ENCODE data around the gene SNX17.

The SNX17 gene

DNA sequence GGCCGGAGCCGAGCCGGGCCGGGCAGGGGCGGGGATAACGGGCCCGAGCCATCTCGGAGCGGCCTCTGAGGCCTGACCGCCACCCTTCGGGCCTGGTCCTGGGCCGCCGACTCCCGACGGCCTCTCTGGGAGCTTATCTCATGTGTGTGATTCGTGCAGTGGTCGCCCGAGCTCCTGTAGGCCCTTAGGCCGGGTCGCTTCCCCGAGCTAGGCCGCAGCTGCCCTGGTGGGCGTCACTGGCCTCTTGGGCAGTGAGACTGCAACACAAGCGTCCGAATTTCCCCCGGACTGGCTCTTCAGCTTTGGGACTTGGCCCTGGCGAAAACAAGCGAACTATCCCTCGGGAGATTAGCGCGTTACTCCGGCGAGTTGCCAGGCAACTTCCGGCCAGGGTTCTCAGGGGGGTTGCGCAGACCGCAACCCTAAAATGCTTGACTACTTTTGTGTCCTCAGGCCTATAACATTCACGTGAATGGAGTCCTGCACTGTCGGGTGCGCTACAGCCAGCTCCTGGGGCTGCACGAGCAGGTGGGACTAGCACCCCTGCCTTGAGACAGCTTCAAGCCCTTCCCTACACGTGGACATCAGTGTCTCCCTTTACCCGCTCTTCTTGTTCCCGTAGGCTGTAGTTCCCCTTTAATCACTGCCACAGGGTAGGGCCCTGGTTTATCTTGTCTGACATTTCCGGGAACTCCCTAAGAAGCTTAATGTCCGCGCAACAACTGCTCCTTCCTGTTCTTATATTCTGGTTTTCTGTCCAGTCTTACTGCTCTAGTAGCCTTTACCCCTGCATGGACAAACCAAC is 602 bp downstream of the SNX17 start:
- FAIRE-seq: no peak

DNA sequence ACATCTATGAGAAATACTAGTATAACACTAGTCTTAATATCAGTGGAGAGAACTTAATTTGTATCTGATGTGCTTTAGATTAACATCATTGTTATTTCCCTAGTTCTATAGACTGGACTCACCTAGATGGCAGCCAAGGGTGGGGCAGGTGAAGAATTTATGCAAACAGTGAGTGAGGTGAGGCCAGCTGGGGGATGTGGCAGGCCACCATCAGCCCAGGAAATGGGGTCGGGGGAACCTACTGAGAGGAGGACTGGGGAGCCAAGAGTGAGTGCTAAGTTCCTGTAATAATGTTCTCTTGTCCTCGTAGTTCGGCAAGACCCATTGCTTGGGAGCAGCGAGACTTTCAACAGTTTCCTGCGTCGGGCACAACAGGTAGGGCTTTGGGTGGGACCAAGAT is 2.5 kb downstream of the SNX17 start:
- FAIRE-seq: no peak

DNA sequence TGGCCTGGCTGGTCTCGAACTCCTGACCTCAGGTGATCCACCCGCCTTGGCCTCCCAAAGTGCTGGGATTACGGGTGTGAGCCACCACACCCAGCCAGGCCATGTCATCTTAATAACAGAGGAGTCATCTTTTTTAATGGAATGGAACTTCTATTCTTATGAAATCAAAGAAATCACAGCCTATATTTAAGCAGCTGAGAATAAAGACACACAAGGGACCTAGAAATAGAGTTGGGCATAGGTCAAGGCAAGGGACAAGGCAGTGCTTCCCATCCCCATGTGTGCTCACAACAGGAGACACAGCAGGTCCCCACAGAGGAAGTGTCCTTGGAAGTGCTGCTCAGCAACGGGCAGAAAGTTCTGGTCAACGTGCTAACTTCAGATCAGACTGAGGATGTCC is 3.2 kb downstream of the SNX17 start:
- no peak for FAIRE-seq

DNA sequence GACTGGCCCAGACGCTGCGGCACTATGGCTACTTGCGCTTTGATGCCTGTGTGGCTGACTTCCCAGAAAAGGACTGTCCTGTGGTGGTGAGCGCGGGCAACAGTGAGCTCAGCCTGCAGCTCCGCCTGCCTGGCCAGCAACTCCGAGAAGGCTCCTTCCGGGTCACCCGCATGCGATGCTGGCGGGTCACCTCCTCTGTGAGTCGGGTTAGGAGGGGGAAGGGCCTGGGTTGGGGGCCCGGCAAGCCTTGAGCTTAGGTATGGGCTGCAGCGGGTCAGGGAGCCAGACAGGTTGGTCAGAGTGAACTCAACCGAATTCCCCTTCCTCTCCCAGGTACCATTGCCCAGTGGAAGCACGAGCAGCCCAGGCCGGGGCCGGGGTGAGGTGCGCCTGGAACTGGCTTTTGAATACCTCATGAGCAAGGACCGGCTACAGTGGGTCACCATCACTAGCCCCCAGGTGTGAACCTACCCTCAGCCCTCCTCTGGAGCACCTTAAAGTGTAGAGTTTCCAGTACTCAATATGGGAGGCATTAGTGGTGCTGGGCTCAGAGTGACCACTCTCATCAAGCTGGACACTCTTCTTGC is 5.2 kb downstream of the SNX17 start:
- no peak for FAIRE-seq

DNA sequence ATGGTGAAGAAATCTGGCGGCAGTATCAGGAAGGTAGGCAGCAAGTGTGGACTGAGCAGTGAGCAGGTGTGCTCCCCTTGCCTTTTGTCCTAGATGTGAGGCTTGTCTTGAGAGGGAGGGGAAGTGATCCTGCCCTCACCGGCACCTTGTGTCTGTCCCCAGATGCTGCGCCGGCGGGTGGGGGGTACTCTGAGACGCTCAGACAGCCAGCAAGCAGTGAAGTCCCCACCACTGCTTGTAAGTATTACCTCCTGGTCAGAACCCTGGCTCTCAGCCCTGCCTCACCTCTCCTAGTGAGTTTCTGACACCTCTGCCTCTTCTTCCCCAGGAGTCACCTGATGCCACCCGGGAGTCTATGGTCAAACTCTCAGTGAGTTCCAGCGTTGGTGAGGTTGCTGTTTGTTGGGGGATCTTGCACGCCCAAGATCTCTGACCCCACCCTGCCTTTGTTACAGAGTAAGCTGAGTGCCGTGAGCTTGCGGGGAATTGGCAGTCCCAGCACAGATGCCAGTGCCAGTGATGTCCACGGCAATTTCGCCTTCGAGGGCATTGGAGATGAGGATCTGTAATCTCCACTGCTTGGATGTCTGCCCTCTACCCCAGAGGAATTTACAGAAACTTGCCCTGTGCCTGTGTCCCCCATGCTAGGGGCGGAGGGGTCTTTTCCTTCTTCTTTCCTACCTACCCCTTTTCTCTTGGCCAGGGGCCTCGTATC is 5.9 kb downstream of the SNX17 start:
- no peak for FAIRE-seq

DNA sequence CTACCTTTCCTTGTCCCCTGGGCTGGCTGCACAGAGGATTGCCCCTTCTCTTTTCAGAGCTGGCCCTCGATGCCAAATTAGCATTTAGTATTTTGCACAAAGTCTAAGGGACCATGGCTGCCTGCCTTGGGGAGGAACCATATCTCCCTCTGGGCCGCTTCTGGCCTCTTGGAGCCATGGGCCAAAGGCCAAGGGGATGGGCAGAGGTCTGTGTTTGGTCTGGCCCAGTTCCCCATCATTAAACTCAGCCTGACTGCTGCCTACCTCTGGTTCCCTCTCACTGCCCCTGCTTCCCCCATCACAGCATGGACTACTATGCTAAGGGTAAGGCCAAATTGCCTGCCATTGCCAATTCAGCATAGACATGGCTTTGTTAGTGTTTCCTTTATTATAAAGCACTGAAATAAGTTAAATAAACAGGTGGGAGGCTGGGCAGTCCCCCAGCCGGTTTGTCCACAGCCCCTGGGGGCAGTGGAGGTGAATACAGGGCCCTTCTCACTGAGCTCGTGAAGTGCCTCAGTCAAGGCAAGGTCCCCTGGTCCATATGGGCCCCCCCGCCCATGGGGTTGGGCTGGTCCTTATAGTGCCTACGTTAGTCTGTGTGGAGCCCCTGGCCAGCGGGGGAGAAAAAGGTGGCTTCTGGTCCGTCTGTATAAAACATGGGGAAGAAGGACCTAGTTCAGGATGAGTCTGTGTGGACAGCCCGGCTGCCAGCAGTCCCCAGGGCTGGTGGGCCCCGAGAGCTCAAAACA is 6.6 kb downstream of the SNX17 start:
- no peak for FAIRE-seq

DNA sequence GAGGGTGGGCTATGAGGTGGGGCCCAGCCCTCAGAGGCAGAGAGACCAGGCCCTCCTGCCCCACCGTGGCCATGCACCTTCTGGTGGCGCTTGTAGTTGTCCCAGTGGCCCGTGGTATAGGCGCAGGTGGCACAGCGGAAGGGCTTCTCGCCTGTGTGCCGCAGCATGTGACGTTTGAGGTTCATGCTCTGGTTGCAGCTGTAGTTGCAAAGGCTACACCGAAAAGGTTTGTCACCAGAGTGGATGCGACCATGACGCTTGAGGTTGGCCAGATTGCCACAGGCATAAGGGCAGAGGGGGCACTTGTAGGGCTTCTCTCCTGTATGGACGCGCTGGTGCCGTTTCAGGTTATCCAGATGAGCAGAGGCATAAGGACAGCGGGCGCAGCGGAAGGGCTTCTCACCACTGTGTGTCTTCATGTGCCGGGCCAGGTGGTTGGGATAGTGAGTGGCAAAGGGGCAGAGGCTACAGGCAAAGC is 7.2 kb downstream of the SNX17 start:
- FAIRE-seq: no peak

DNA sequence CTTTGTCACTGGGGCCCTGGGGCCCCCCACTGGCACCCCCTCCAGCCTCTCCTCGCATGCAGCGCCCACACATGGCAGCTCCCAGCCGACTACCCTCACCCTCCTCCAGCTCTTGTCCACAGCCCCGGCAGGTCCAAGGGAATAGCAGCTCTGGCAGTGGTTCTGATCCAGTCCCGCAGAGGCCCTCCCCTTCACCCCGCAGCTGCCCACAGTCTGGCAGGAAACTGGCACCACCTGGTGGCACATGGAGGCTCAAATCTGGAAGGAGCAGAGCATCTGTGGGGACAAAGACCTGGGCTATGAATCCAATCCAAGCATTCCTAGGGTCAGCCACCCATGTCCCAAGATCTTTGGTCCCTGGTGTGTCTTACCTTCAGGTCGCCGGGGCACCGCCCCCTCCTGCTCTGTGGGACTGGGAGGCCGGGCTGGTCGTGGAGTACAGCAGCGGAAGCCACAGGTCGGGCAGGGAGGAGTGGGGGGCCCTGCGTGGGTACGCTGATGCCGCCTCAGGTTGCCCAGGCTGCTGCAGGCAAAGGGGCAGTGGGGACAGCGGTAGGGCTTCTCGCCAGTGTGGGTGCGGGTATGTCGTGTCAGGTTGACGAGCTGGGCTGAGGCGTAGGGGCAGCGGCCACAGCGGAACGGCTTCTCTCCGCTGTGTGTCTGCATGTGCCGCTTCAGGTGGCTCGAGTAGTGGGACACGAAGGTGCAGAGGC is 7.8 kb downstream of the SNX17 start:
- FAIRE-seq: no peak

DNA sequence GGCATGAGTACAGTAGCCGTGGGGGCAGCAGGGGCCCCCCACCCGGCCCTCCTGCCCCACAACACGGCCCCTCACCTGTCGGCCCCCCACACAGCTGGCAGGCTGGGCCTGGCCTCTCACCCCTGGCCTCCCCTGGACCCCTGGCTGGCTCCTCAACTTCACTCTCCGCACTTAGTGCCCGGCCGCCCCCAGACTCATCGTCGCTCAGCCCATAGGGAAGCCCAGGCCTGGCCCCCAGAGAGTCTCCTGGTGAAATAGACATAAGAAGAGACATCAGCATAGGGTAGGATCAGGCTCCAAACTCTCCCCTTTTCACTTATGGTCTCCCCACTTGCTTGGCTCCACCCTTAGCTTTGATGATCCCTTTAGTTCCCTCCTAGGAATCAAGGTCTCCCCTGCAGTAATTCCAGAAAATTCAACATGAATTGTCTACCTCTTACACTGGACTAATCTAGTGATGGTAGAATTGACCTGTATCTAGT is 8.4 kb downstream of the SNX17 start:
- no peak for FAIRE-seq

DNA sequence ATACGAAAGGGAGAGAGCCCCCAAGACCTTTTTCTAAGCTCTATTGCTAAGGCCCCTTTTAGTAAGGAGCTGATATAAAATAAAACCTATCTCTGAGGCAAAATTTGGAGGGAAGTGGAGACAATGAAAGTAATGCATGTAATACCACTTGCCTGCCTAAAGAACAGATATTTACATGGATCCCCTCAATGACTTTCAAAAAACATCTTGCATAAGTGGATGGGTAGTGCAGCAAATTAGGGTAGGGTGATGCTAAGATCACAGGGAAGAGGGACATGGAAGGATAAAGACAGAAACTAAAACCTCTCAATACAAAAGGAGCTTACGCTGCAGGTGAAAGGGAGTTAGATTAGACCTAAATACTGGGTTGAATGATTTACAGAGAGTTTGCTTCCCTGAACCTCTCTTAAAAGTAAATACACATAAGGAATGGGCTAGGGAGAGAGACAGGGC is 9.0 kb downstream of the SNX17 start:
- no peak for FAIRE-seq

DNA sequence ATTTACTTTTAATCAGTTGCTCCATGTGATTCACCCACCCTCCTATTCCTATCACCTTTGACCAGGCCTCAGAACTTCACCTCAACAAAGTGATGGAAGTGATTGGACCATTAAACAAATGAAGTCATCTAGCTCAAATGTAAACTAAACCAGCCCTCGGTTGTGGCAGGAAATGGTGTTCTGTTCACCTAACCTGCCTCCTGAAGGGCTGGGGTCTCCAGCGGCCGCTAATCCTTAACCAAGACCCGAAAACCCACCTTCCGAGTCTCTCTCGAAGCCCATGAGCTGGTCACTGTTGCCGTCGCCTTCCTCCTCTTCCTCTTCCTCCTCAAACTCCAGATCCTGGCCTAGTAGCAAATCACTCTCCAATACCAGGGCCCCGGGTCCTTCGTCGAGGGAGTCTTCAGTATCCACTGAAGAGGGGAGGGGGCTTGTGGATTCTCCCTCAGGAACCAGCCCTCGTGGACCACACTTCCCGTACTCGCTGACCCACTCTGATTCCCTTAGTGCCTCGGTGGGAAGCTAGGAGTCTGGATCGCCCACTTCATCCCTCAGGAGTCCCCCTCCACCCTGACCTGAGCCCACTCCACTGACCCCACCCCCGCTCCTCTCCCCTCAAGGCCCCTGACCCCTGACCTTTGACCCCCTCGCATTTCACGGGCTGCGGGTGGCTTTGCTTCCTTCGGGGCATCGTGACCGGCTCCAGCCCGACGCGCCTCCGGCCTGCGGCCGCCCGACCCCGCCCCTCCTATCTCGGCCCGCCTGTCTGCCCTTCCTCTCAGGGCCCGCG is 9.6 kb downstream of the SNX17 start:
- peak; percentile 5 for FAIRE-seq

DNA sequence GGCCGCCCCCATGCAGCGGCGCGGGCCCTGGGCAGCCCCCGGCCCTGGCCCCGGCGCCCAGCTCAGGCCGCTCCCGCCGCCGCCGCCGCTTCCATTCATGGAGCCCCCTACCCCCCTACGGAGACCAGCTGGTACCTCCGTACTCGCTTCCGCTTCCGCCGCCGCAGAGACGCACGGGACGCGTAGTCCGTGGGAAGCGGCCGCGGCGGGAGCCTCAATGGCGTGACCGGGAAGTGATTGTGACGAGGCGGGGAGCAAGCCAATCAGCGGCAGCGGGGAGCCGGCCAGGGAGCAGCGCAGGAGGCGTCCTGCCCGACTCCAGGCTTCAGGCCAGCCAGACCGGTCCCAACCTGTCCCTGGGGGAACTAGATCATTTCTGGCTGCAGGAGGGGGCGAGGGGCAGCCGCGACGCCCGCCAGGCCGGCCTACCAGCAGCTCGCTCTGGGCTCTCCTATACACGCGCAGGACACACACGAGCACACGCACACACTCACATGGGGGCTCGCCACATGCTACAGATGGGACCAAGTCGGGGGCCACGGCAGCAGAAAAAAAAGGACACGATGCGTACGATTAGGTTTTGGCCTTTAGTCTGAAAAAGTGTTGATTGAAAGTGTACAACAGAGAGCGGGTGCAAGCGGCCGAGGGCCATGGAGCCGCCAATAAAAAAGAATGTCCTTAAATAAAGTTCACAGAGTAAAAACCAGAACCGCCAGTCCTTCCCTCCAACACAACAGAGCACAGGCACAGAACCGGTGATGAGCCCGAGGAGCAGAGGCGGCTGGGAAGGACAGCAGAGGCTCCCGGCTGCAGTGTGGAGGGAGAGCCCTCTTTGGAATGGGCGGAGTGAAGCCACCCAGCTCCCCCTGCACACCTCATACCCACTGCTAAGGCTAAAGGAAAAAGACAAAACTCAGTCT is 10.5 kb downstream of the SNX17 start, which contains the start of gene ZNF513:
ZNF513 (minus strand) TSS at position 109 of the 920 bp plus-strand sequence. CDS start 208 bp downstream, outside the sequence.
- no peak for FAIRE-seq

DNA sequence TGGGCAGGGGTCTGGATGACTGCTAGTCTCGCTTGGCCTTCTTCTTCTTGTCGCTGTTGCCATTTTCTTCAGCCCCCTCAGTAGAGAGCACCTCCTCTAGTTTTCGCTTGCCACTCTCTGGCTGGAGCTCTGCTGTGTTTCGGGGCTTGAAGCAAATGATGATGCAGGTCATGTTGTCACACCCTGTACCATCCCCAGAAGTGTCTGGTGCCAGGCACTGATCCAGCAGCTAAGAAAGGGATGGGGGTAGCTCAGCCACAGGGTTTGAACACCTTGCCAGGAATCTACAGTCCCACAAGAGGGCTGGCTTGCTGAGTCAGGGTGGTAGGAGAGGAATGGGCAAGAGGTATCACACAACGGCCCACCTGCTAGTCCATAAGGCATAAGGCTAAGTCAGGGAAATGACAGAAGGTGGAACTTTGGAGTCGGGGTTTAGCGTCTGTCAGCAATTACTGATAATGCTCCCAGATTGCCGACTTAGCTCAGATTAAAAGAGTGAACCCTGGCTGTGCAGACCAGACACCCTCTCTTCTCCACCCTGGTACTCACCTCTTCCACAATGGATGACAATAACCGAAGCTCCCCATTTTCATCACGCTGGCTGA is 11.3 kb downstream of the SNX17 start:
- FAIRE-seq: no peak

DNA sequence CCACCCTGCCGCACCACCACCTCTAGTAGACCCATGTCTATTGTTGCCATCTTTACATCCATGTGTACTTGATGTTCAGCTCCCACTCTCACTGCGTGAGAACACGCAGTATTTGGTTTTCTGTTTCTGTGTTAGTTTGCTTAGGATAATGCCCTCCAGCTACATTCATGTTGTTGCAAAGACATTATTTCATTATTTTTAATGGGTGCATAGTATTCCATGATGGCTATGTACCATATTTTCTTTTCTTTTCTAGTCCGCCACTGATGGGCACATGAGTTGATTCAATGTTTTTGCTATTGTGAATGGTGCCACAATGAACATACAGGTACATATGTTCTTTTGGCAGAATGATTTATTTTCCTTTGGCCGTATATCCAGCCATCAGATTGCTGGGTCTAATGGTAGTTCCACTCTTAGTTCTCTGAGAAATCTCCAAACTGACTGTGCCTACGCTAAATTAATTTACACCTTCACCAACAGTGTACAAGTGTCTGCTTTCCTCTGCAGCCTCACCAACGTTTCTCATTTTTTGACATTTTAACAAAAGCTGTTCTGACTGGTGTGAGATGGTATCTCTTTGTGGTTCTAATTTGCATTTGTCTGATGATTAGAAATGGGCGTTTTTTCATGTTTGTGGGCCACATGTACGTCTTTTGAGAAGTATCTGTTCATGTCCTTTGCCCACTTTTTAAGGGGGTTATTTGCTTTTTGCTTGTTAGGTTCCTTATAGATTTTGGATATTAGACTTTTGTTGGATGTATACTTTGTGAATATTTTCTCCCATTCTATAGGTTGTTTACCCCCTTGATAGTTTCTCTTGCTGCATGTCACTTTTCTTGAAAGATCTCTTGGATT is 20.6 kb downstream of the SNX17 start:
- no peak for FAIRE-seq

DNA sequence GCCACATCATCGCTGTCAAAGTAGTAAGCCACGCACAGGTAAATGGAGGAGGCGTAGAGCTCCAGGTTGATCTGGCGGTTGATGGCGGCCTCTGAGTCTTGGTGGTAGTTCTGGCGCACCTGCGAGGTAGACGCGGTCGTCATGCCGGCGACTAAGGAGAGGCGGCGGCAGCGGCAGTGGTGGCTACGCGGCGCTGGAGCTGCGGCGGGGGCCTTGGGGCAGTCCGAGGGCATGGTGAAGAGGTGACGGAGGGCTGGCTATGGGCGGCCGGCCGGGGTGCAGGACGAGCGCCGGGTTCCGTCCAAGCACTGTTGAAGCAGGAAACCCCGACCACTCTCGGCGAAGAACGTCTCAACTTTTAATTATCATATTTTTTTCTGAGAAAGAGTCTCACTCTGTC is 22.8 kb downstream of the SNX17 start:
- no peak for FAIRE-seq

DNA sequence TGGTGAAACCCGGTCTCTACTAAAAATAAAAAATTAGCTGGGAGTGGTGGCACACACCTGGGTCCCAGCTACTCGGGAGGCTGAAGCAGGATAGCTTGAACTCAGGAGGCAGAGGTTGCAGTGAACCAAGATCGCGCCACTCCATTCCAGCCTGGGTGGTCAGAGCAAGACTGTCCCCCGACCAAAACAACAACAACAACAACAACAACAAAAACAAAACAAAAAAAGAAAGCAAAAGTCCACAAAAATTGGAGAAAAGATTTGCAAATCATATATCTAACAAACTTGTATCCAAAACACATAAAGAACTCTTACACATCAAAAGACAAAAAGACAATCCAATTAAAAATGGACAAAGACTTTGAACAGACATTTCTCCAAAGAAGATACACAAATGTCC is 28.5 kb downstream of the SNX17 start:
- no peak for FAIRE-seq

DNA sequence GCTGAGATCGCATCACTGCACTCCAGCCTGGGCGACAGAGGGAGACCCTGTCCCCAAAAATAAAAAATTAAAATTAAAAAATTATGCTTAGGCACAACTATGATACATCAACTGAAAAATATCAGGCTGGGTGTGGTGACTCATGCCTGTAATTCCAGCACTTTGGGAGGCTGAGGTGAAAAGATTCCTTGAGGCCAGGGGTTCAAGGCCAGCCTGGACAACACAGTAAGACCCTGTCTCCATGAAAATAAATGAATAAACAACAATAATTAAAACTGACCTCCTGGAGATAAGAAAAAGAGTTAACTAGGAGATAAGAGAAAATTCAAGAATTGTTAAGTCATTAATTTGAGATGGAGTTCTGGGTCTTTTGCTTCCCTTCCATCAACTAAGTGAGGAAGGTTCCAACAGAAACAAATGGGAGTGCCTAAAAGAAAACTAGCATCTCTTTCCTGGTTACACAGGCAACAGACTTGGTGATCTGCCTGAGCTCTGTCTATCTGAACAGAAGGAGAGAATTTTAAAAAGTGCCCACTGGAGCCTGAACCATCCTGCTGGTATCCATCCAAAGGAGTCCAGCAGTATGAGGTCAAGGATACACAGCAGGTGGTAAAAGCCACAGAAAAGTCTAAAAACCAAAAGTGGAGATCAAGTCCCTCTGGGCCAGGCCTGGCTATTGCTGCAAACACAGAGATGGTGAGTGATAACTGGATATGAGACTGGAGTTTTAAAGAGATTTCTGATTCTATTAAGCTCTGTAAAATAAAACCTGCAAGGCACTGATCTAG is 30.1 kb downstream of the SNX17 start:
- no peak for FAIRE-seq
